WTC11 (cell line): ENCODE results near the gene FKBP10. TPM values are rescaled to one million over a fixed set of nuclear protein-coding genes. Genes with fewer than 3 reads are reported as not detected.

ENCODE experiments used
- ATAC-seq: fragments of 200-7000 bp; cut with Tn5 transposase; 2 replicates; pipeline ENCODE4 v1.10.0; 2021; ENCODE audit warnings: mild to moderate bottlenecking, moderate library complexity
- CTCF ChIA-PET: fragments of 300-600 bp; sonication (Branson Sonifier 250); formaldehyde crosslinking; loops from one replicate; lab custom pipeline; 2021; ENCODE audit warnings: antibody characterized with exemption; lab: Charles Lee
- POLR2A ChIA-PET: fragments of 350-600 bp; sonication (Branson Sonifier 250); formaldehyde crosslinking; loops from one replicate; lab custom pipeline; 2021; ENCODE audit warnings: antibody characterized with exemption; lab: Charles Lee
- DNase-seq: peaks from one replicate; pipeline ENCODE4 v3.0.0; 2021; ENCODE audit warnings: low spot score
- H3K27ac Mint-ChIP-seq: 2 replicates; pipeline ENCODE4 v1.8.0; 2021; ENCODE audit warnings: mixed read lengths
- H3K27me3 Mint-ChIP-seq: 2 replicates; pipeline ENCODE4 v1.8.0; 2021; ENCODE audit warnings: low read depth, mild to moderate bottlenecking, moderate library complexity, mixed read lengths
- H3K36me3 Mint-ChIP-seq: 2 replicates; pipeline ENCODE4 v1.8.0; 2021; ENCODE audit warnings: mixed read lengths
- H3K4me1 Mint-ChIP-seq: 2 replicates; pipeline ENCODE4 v1.8.0; 2022; ENCODE audit warnings: mixed read lengths
- H3K4me3 Mint-ChIP-seq: 2 replicates; pipeline ENCODE4 v1.8.0; 2021; ENCODE audit warnings: mild to moderate bottlenecking, moderate library complexity, mixed read lengths
- H3K9me3 Mint-ChIP-seq: 2 replicates; pipeline ENCODE4 v1.8.0; 2021; ENCODE audit warnings: mixed read lengths
- AR ChIP-seq: fragments of 250-450 bp; sonication (Bioruptor Pico); IDR thresholded peaks from 2 replicates; pipeline ENCODE4 v1.9.0; 2021; ENCODE audit warnings: mild to moderate bottlenecking
- ATF1 ChIP-seq: sonication (generic); formaldehyde crosslinking; IDR thresholded peaks from 2 replicates; pipeline ENCODE4 v1.8.1; 2023; ENCODE audit warnings: mild to moderate bottlenecking, moderate library complexity, missing genetic modification reagents
- ATF2 ChIP-seq: sonication (generic); formaldehyde crosslinking; IDR thresholded peaks from 2 replicates; pipeline ENCODE4 v1.8.1; 2022; ENCODE audit warnings: low read depth, missing genetic modification reagents, borderline replicate concordance
- ATF3 ChIP-seq: sonication (generic); formaldehyde crosslinking; conservative IDR thresholded peaks from 2 replicates; pipeline ENCODE4 v1.8.1; 2022; ENCODE audit warnings: mild to moderate bottlenecking, missing genetic modification reagents
- EMX1 ChIP-seq: fragments of 250-450 bp; sonication (Bioruptor Pico); IDR thresholded peaks from 2 replicates; pipeline ENCODE4 v1.8.0; 2021; ENCODE audit warnings: mild to moderate bottlenecking
- ESRRA ChIP-seq: sonication (generic); formaldehyde crosslinking; IDR thresholded peaks from 2 replicates; pipeline ENCODE4 v1.8.1; 2022; ENCODE audit warnings: mild to moderate bottlenecking, missing genetic modification reagents, borderline replicate concordance
- FOXJ3 ChIP-seq: sonication (generic); formaldehyde crosslinking; IDR thresholded peaks from 2 replicates; pipeline ENCODE4 v1.9.0; 2021; ENCODE audit warnings: missing genetic modification reagents, mild to moderate bottlenecking, borderline replicate concordance
- FOXP4 ChIP-seq: sonication (generic); formaldehyde crosslinking; IDR thresholded peaks from 2 replicates; pipeline ENCODE4 v1.8.0; 2022; ENCODE audit warnings: mild to moderate bottlenecking, missing genetic modification reagents
- HMGA2 ChIP-seq: fragments of 250-450 bp; sonication (Bioruptor Pico); IDR thresholded peaks from 2 replicates; pipeline ENCODE4 v1.4.0; 2021; ENCODE audit warnings: mild to moderate bottlenecking, moderate library complexity
- JAZF1 ChIP-seq: fragments of 250-450 bp; sonication (Bioruptor Pico); IDR thresholded peaks from 2 replicates; pipeline ENCODE4 v1.9.0; 2021; ENCODE audit warnings: moderate library complexity, mild to moderate bottlenecking, inconsistent platforms
- KAT7 ChIP-seq: sonication (generic); formaldehyde crosslinking; IDR thresholded peaks from 2 replicates; pipeline ENCODE4 v1.8.1; 2023; ENCODE audit warnings: missing genetic modification reagents, mild to moderate bottlenecking, borderline replicate concordance
- MAX ChIP-seq: sonication (generic); formaldehyde crosslinking; IDR thresholded peaks from 2 replicates; pipeline ENCODE4 v1.8.0; 2022; ENCODE audit warnings: mild to moderate bottlenecking, missing genetic modification reagents
- MXD4 ChIP-seq: fragments of 250-450 bp; sonication (Bioruptor Pico); IDR thresholded peaks from 2 replicates; pipeline ENCODE4 v1.8.0; 2021; ENCODE audit warnings: mild to moderate bottlenecking, moderate library complexity, borderline replicate concordance
- OVOL2 ChIP-seq: fragments of 250-450 bp; sonication (Bioruptor Pico); IDR thresholded peaks from 2 replicates; pipeline ENCODE4 v1.9.0; 2021; ENCODE audit warnings: mild to moderate bottlenecking, borderline replicate concordance
- SMAD4 ChIP-seq: sonication (generic); formaldehyde crosslinking; IDR thresholded peaks from 2 replicates; pipeline ENCODE4 v1.8.0; 2022; ENCODE audit warnings: mild to moderate bottlenecking, missing genetic modification reagents
- STAT6 ChIP-seq: sonication (generic); formaldehyde crosslinking; conservative IDR thresholded peaks from 2 replicates; pipeline ENCODE4 v1.8.1; 2023; ENCODE audit warnings: mild to moderate bottlenecking, low read depth, missing genetic modification reagents, moderate library complexity
- TCF7 ChIP-seq: sonication (generic); formaldehyde crosslinking; IDR thresholded peaks from 2 replicates; pipeline ENCODE4 v1.8.0; 2022; ENCODE audit warnings: mild to moderate bottlenecking, low read depth, missing genetic modification reagents, moderate library complexity
- USF1 ChIP-seq: sonication (generic); formaldehyde crosslinking; IDR thresholded peaks from 2 replicates; pipeline ENCODE4 v1.8.0; 2022; ENCODE audit warnings: mild to moderate bottlenecking, missing genetic modification reagents
- USF2 ChIP-seq: sonication (generic); formaldehyde crosslinking; IDR thresholded peaks from 2 replicates; pipeline ENCODE4 v1.8.1; 2023; ENCODE audit warnings: mild to moderate bottlenecking, missing genetic modification reagents, moderate library complexity
- ZNF121 ChIP-seq: sonication (generic); formaldehyde crosslinking; IDR thresholded peaks from 2 replicates; pipeline ENCODE4 v1.8.0; 2023; ENCODE audit warnings: missing genetic modification reagents
- ZNF317 ChIP-seq: sonication (generic); formaldehyde crosslinking; IDR thresholded peaks from 2 replicates; pipeline ENCODE4 v1.8.1; 2023; ENCODE audit warnings: low read depth, mild to moderate bottlenecking, moderate library complexity, missing genetic modification reagents, borderline replicate concordance
- ZNF416 ChIP-seq: fragments of 250-450 bp; sonication (Bioruptor Pico); IDR thresholded peaks from 2 replicates; pipeline ENCODE4 v1.9.0; 2021; ENCODE audit warnings: mild to moderate bottlenecking, inconsistent platforms
- total RNA-seq: library from RNA; stranded (reverse); gene quantifications from 3 replicates; pipeline ENCODE4 v1.2.3, GENCODE V29; 2021

Gene FKBP10
- total RNA-seq, 1 experiment from 2014 or later, result 243 TPM

GRCh38 chr17:41781404-41782110, 31.2 kb upstream of the FKBP10 start (continued):
- TF ChIP-seq HMGA2 (CRISPR knock-in tag) (no peak), STAT6 (CRISPR knock-in tag) (no peak), ESRRA (CRISPR knock-in tag) (no peak), AR (no peak), FOXP4 (CRISPR knock-in tag) (no peak), TCF7 (no peak)

GRCh38 chr17:41782142-41782541, 30.7 kb upstream of the FKBP10 start:
- POLR2A ChIA-PET, result interaction anchor here (0.5 to 1.4 kb wide), 2 partner anchors 9 to 77 kb away, joined by 4 to 5 read pairs; no protein-coding TSS in a partner anchor
- no peak for DNase-seq
- peak overlapping the region; percentile 88 for H3K27ac Mint-ChIP-seq
- no peaks in the 10 kb centered on the region for H3K9me3 Mint-ChIP-seq
- CTCF ChIA-PET, result interaction anchor here (0.6 to 1.2 kb wide), 2 partner anchors 9 to 24 kb away, joined by 3 to 4 read pairs; no protein-coding TSS in a partner anchor
- H3K4me1 Mint-ChIP-seq, result peaks cover 47% of the 10 kb centered on the region
- peak overlapping the region; percentile 18 for H3K4me3 Mint-ChIP-seq
- no peaks in the 10 kb centered on the region; the same call in 1 of the 2 replicates for H3K36me3 Mint-ChIP-seq
- H3K27me3 Mint-ChIP-seq, result no peaks in the 10 kb centered on the region
- no peak for ATAC-seq
- TF ChIP-seq ATF1 (CRISPR knock-in tag) (no peak), SMAD4 (CRISPR knock-in tag) (no peak), JAZF1 (no peak), MXD4 (no peak), ZNF121 (CRISPR knock-in tag) (no peak), OVOL2 (CRISPR knock-in tag) (no peak), ZNF317 (CRISPR knock-in tag) (no peak), USF1 (CRISPR knock-in tag) (no peak), FOXJ3 (CRISPR knock-in tag) (no peak), ATF2 (no peak), MAX (CRISPR knock-in tag) (no peak), KAT7 (CRISPR knock-in tag) (no peak), ATF3 (CRISPR knock-in tag) (no peak), EMX1 (no peak), FOXP4 (CRISPR knock-in tag) (no peak), USF2 (CRISPR knock-in tag) (no peak), ZNF416 (no peak)
